BE2C (cell line): ENCODE data around the gene TUBB4B.

Experiments used
- DNase-seq: peaks from one replicate; pipeline ENCODE4 v3.0.0-alpha.2; 2020
- H3K27me3 ChIP-seq: fragments of 250-450 bp; sonication (Bioruptor Pico); 2 replicates; pipeline ENCODE4 v1.5.1; 2020; ENCODE audit warnings: mild to moderate bottlenecking
- H3K36me3 ChIP-seq: fragments of 250-450 bp; sonication (Bioruptor Pico); 2 replicates; pipeline ENCODE4 v1.5.1; 2020; ENCODE audit warnings: mild to moderate bottlenecking
- H3K4me1 ChIP-seq: fragments of 250-450 bp; sonication (Bioruptor Pico); 2 replicates; pipeline ENCODE4 v1.5.1; 2020
- H3K4me3 ChIP-seq: 2 replicates; pipeline ENCODE4 v1.5.1; 2011; ENCODE audit warnings: low read depth, low read length
- H3K9me3 ChIP-seq: fragments of 250-450 bp; sonication (Bioruptor Pico); 2 replicates; pipeline ENCODE4 v1.5.1; 2020
- CTCF ChIP-seq: IDR thresholded peaks from 2 replicates; pipeline ENCODE4 v1.5.1; 2012; ENCODE audit warnings: mild to moderate bottlenecking, low read depth, low read length

Gene TUBB4B

GRCh38 chr9:137215196-137215986 lies 25.7 kb upstream of the TUBB4B start:
- no peak for DNase-seq
- no peaks in the 10 kb centered on the region for H3K9me3 ChIP-seq
- no peaks in the 10 kb centered on the region for H3K36me3 ChIP-seq
- H3K4me3 ChIP-seq: no peak overlapping the region
- no peaks in the 10 kb centered on the region for H3K27me3 ChIP-seq
- no peak for TF ChIP-seq CTCF
- peaks cover 13% of the 10 kb centered on the region for H3K4me1 ChIP-seq

- DNase-seq: no peak
- TF ChIP-seq CTCF: no peak
- H3K36me3 ChIP-seq: no peaks in the 10 kb centered on the region
- no peak overlapping the region for H3K4me3 ChIP-seq
- peaks cover 13% of the 10 kb centered on the region for H3K4me1 ChIP-seq
- H3K27me3 ChIP-seq: no peaks in the 10 kb centered on the region
- H3K9me3 ChIP-seq: no peaks in the 10 kb centered on the region
These were observed 24.7 kb upstream of the TUBB4B start for GRCh38 chr9:137216188-137216965.

GRCh38 chr9:137217276-137218211 lies 23.5 kb upstream of the TUBB4B start:
- Histone ChIP-seq H3K4me3 (peak overlapping the region; percentile 41), H3K36me3 (no peaks in the 10 kb centered on the region), H3K4me1 (peaks cover 13% of the 10 kb centered on the region), H3K9me3 (no peaks in the 10 kb centered on the region), H3K27me3 (no peaks in the 10 kb centered on the region)
- DNase-seq: peak; percentile 81
- no peak for TF ChIP-seq CTCF

- Histone ChIP-seq H3K27me3 (no peaks in the 10 kb centered on the region), H3K4me3 (no peak overlapping the region)
These were observed 22.8 kb upstream of the TUBB4B start for GRCh38 chr9:137218212-137218753.

GRCh38 chr9:137218754-137219271 lies 22.3 kb upstream of the TUBB4B start:
- TF ChIP-seq CTCF: no peak
- Histone ChIP-seq H3K4me1 (peaks cover 16% of the 10 kb centered on the region), H3K4me3 (no peak overlapping the region), H3K9me3 (no peaks in the 10 kb centered on the region), H3K36me3 (no peaks in the 10 kb centered on the region), H3K27me3 (no peaks in the 10 kb centered on the region)
- peak; percentile 61 for DNase-seq

More at GRCh38 chr9:137218212-137218753, 22.8 kb upstream of the TUBB4B start:
- no peak for TF ChIP-seq CTCF
- no peaks in the 10 kb centered on the region for H3K36me3 ChIP-seq
- H3K4me1 ChIP-seq: peaks cover 16% of the 10 kb centered on the region
- no peaks in the 10 kb centered on the region for H3K9me3 ChIP-seq
- DNase-seq: no peak
